Activated CD4-positive, alpha-beta T cell treated with anti-CD3 and anti-CD28 coated beads, Interleukin-2, amount 10 ng/mL, durations not matched to agents 7 days and 5 days (primary cell): ENCODE data around the gene SLC37A1. TPM values are rescaled to one million over a fixed set of nuclear protein-coding genes. Genes with fewer than 3 reads are reported as not detected.

Experiments
- CTCF ChIA-PET: fragments of 350-600 bp; sonication (Branson Sonifier 250); formaldehyde crosslinking; loops from one replicate; lab custom pipeline; 2021; ENCODE audit warnings: antibody characterized with exemption; lab: Charles Lee
- POLR2A ChIA-PET: fragments of 350-600 bp; sonication (Branson Sonifier 250); formaldehyde crosslinking; loops from one replicate; lab custom pipeline; 2021; ENCODE audit warnings: antibody characterized with exemption; lab: Charles Lee
- DNase-seq: peaks from one replicate; pipeline ENCODE4 v3.0.0-alpha.2; 2020
- H3K27ac Mint-ChIP-seq: one replicate; pipeline ENCODE4 v1.8.0; 2021; ENCODE audit warnings: mild to moderate bottlenecking, moderate library complexity, mixed read lengths
- H3K27me3 Mint-ChIP-seq: one replicate; pipeline ENCODE4 v1.8.0; 2021; ENCODE audit warnings: mixed read lengths
- H3K36me3 Mint-ChIP-seq: one replicate; pipeline ENCODE4 v1.8.0; 2021; ENCODE audit warnings: low read depth, mixed read lengths
- H3K4me1 Mint-ChIP-seq: one replicate; pipeline ENCODE4 v1.8.0; 2021; ENCODE audit warnings: mixed read lengths
- H3K4me3 Mint-ChIP-seq: one replicate; pipeline ENCODE4 v1.8.0; 2021; ENCODE audit warnings: mild to moderate bottlenecking, moderate library complexity, mixed read lengths
- H3K9me3 Mint-ChIP-seq: one replicate; pipeline ENCODE4 v1.8.0; 2021; ENCODE audit warnings: mixed read lengths
- total RNA-seq, 2 experiments: library from RNA; stranded (reverse); gene quantifications; one replicate each; pipeline ENCODE4 v1.2.3, GENCODE V29; 2021

The SLC37A1 gene
- total RNA-seq, 2 experiments from 2014 or later, result 19.2 to 20.2 TPM

GRCh38 chr21:42472521-42472920, 41.1 kb upstream of the SLC37A1 start:
- peaks cover 4% of the 10 kb centered on the region for H3K4me1 Mint-ChIP-seq

GRCh38 chr21:42473498-42474042, 40.1 kb upstream of the SLC37A1 start:
- CTCF ChIA-PET, result interaction anchor here (0.6 kb wide), 1 partner anchor 42 kb away, joined by 4 read pairs; no protein-coding TSS in a partner anchor
- no peak overlapping the region for H3K27ac Mint-ChIP-seq
- H3K9me3 Mint-ChIP-seq, result no peaks in the 10 kb centered on the region
- POLR2A ChIA-PET, result no interaction called here
- H3K4me1 Mint-ChIP-seq, result peaks cover 2% of the 10 kb centered on the region
- no peaks in the 10 kb centered on the region for H3K36me3 Mint-ChIP-seq
- DNase-seq, result no peak
- H3K27me3 Mint-ChIP-seq, result peaks cover 6% of the 10 kb centered on the region
- no peak overlapping the region for H3K4me3 Mint-ChIP-seq

More at GRCh38 chr21:42472521-42472920, 41.1 kb upstream of the SLC37A1 start:
- H3K9me3 Mint-ChIP-seq, result no peaks in the 10 kb centered on the region
- ChIA-PET CTCF (no interaction called here), POLR2A (no interaction called here)
- no peak overlapping the region for H3K4me3 Mint-ChIP-seq
- H3K27ac Mint-ChIP-seq, result no peak overlapping the region
- peaks cover 9% of the 10 kb centered on the region for H3K27me3 Mint-ChIP-seq
- DNase-seq, result no peak
- no peaks in the 10 kb centered on the region for H3K36me3 Mint-ChIP-seq

GRCh38 chr21:42474043-42474831, 39.4 kb upstream of the SLC37A1 start:
- ChIA-PET CTCF (interaction anchor here (0.6 kb wide), 1 partner anchor 41 kb away, joined by 4 read pairs; no protein-coding TSS in a partner anchor), POLR2A (no interaction called here)
- DNase-seq, result no peak
- Mint-ChIP-seq H3K27ac (no peak overlapping the region), H3K27me3 (peaks cover 7% of the 10 kb centered on the region), H3K4me1 (no peaks in the 10 kb centered on the region), H3K4me3 (no peak overlapping the region), H3K36me3 (no peaks in the 10 kb centered on the region), H3K9me3 (no peaks in the 10 kb centered on the region)

GRCh38 chr21:42475036-42475435, 38.6 kb upstream of the SLC37A1 start:
- no peaks in the 10 kb centered on the region for H3K36me3 Mint-ChIP-seq
- ChIA-PET POLR2A (no interaction called here), CTCF (interaction anchor here (0.7 kb wide), 1 partner anchor 77 kb away, joined by 4 read pairs; no protein-coding TSS in a partner anchor)
- DNase-seq, result no peak
- peaks cover 8% of the 10 kb centered on the region for H3K4me1 Mint-ChIP-seq
- H3K27me3 Mint-ChIP-seq, result peaks cover 7% of the 10 kb centered on the region
- no peaks in the 10 kb centered on the region for H3K9me3 Mint-ChIP-seq
- H3K4me3 Mint-ChIP-seq, result no peak overlapping the region
- H3K27ac Mint-ChIP-seq, result no peak overlapping the region

- CTCF ChIA-PET, result interaction anchor here (0.7 kb wide), 1 partner anchor 77 kb away, joined by 4 read pairs; no protein-coding TSS in a partner anchor
- Mint-ChIP-seq H3K36me3 (no peaks in the 10 kb centered on the region), H3K4me1 (peaks cover 8% of the 10 kb centered on the region), H3K9me3 (no peaks in the 10 kb centered on the region), H3K4me3 (no peak overlapping the region), H3K27ac (no peak overlapping the region), H3K27me3 (peaks cover 7% of the 10 kb centered on the region)
- no peak for DNase-seq
- POLR2A ChIA-PET, result no interaction called here
Observed at GRCh38 chr21:42475526-42476387, 37.9 kb upstream of the SLC37A1 start.

- Mint-ChIP-seq H3K4me1 (peaks cover 8% of the 10 kb centered on the region), H3K27me3 (peaks cover 7% of the 10 kb centered on the region), H3K36me3 (no peaks in the 10 kb centered on the region), H3K9me3 (no peaks in the 10 kb centered on the region), H3K27ac (no peak overlapping the region), H3K4me3 (no peak overlapping the region)
- no peak for DNase-seq
- POLR2A ChIA-PET, result no interaction called here
- CTCF ChIA-PET, result no interaction called here
Observed at GRCh38 chr21:42476388-42477331, 37.0 kb upstream of the SLC37A1 start.

- no peaks in the 10 kb centered on the region for H3K9me3 Mint-ChIP-seq
- no peak overlapping the region for H3K4me3 Mint-ChIP-seq
- DNase-seq, result no peak
Observed at GRCh38 chr21:42478504-42478903, 35.1 kb upstream of the SLC37A1 start.

GRCh38 chr21:42479582-42479981, 34.1 kb upstream of the SLC37A1 start:
- Mint-ChIP-seq H3K36me3 (no peaks in the 10 kb centered on the region), H3K27me3 (peaks cover 9% of the 10 kb centered on the region), H3K27ac (no peak overlapping the region), H3K9me3 (no peaks in the 10 kb centered on the region), H3K4me3 (no peak overlapping the region), H3K4me1 (peaks cover 8% of the 10 kb centered on the region)
- no peak for DNase-seq
- ChIA-PET CTCF (interaction anchor here (0.6 to 1.9 kb wide), 3 partner anchors 12 to 110 kb away, joined by 3 to 4 read pairs (median 3); no protein-coding TSS in a partner anchor), POLR2A (no interaction called here)

More at GRCh38 chr21:42478504-42478903, 35.1 kb upstream of the SLC37A1 start:
- Mint-ChIP-seq H3K36me3 (no peaks in the 10 kb centered on the region), H3K27me3 (peaks cover 12% of the 10 kb centered on the region), H3K27ac (no peak overlapping the region), H3K4me1 (peaks cover 8% of the 10 kb centered on the region)
- ChIA-PET CTCF (interaction anchor here (1.9 kb wide), 1 partner anchor 96 kb away, joined by 4 read pairs; no protein-coding TSS in a partner anchor), POLR2A (no interaction called here)

- no peak for DNase-seq
- Mint-ChIP-seq H3K27ac (no peak overlapping the region), H3K4me1 (peaks cover 8% of the 10 kb centered on the region), H3K36me3 (no peaks in the 10 kb centered on the region), H3K9me3 (no peaks in the 10 kb centered on the region), H3K27me3 (peaks cover 9% of the 10 kb centered on the region), H3K4me3 (no peak overlapping the region)
- CTCF ChIA-PET, result interaction anchor here (0.9 kb wide), 1 partner anchor 40 kb away, joined by 3 read pairs; no protein-coding TSS in a partner anchor
- POLR2A ChIA-PET, result no interaction called here
Observed at GRCh38 chr21:42480736-42481135, 32.9 kb upstream of the SLC37A1 start.

GRCh38 chr21:42481169-42481568, 32.5 kb upstream of the SLC37A1 start:
- no peak for DNase-seq
- H3K27ac Mint-ChIP-seq, result no peak overlapping the region
- ChIA-PET CTCF (interaction anchor here (0.9 kb wide), 1 partner anchor 39 kb away, joined by 3 read pairs; no protein-coding TSS in a partner anchor), POLR2A (no interaction called here)
- peaks cover 9% of the 10 kb centered on the region for H3K27me3 Mint-ChIP-seq
- H3K4me1 Mint-ChIP-seq, result peaks cover 8% of the 10 kb centered on the region
- H3K9me3 Mint-ChIP-seq, result no peaks in the 10 kb centered on the region
- no peak overlapping the region for H3K4me3 Mint-ChIP-seq
- H3K36me3 Mint-ChIP-seq, result no peaks in the 10 kb centered on the region

GRCh38 chr21:42484966-42485365, 28.7 kb upstream of the SLC37A1 start:
- POLR2A ChIA-PET, result no interaction called here
- CTCF ChIA-PET, result interaction anchor here (1.2 kb wide), 1 partner anchor 10 kb away, joined by 3 read pairs; no protein-coding TSS in a partner anchor
- peaks cover 20% of the 10 kb centered on the region for H3K27me3 Mint-ChIP-seq
- peaks cover 2% of the 10 kb centered on the region for H3K9me3 Mint-ChIP-seq
- no peak for DNase-seq
- no peak overlapping the region for H3K27ac Mint-ChIP-seq
- peaks cover 3% of the 10 kb centered on the region for H3K4me1 Mint-ChIP-seq
- H3K36me3 Mint-ChIP-seq, result no peaks in the 10 kb centered on the region
- no peak overlapping the region for H3K4me3 Mint-ChIP-seq
